Measurements from ENCODE around the gene FBXO22.

DNA sequence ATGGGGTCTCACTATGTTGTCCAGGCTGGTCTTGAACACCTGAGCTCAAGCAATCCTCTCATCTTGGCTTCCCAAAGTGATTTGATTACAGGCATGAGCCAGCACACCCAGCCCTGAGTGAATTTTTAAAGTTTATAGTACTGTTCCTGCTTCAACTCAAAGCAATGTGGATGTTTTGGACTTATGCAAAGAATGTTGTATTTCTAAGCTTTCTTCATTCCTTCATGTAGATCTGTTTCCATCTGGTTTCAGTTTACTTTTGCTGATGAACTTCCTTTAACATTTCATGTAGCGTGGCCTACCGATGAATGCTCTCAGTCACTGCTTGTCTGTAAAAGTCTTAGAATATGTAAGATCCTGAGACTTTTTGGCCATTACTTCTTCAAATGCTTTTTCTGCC, 85.4 kb downstream of the FBXO22 start:
- no peak for TF ChIP-seq POLR2A (IDR thresholded peaks at IDR 0.05)
- TF ChIP-seq CTCF (IDR thresholded peaks at IDR 0.05) = no peak
- TF ChIP-seq EP300 (IDR thresholded peaks at IDR 0.05) = no peak

All from ovary (tissue), 3 donors.